Myometrial cell (primary cell): ENCODE data around the gene CR1. TPM values are rescaled to one million over a fixed set of nuclear protein-coding genes. Genes with fewer than 3 reads are reported as not detected.

Experiments used
- total RNA-seq: library from RNA; depleted of rRNA; stranded (reverse); fragments of >200 nt; gene quantifications from 2 replicates; pipeline ENCODE4 v1.2.3, GENCODE V29; 2015

The CR1 gene
- total RNA-seq: not detected in 2 replicates

GRCh38 chr1:207495801-207496792 lies at the start of gene CR1:
TSS of gene CR1 (plus strand) at chr1:207496157. CDS start at chr1:207496268, 111 bp downstream.

GRCh38 chr1:207454046-207454964 lies 41.7 kb upstream of the CR1 start, which contains the start of gene CR2:
TSS of gene CR2 (plus strand) at chr1:207454328. CDS start at chr1:207454419, 91 bp downstream.

GRCh38 chr1:207644852-207645634 lies 149.1 kb downstream of the CR1 start, which contains the start of gene CR1L:
TSS of gene CR1L (plus strand) at chr1:207645133. CDS start at chr1:207645234, 101 bp downstream.

Other genes starting within 250 kb of the CR1 start
- gene CD55, start 174.5 kb upstream of the CR1 start, total RNA-seq: 11.5 and 14.7 TPM in 2 replicates
- not detected in 2 replicates for gene CR2, start 41.8 kb upstream of the CR1 start, total RNA-seq
- gene CR1L, start 149.0 kb downstream of the CR1 start, total RNA-seq: not detected in 2 replicates